HL-60 (cell line): ENCODE data around the gene GID4.

ENCODE experiments used
- DNase-seq, 2 experiments: peaks; one replicate each; pipeline ENCODE4 v3.0.0-alpha.2; 2010 to 2020; ENCODE audit warnings: low read depth in 1 of 2, low spot score in 1 of 2
- H3K27ac ChIP-seq: fragments of 250-450 bp; sonication (Bioruptor Pico); replicated peaks from 2 replicates; pipeline ENCODE4 v1.5.1; 2020; ENCODE audit warnings: mild to moderate bottlenecking, moderate library complexity
- H3K27me3 ChIP-seq: fragments of 250-450 bp; sonication (Bioruptor Pico); 2 replicates; pipeline ENCODE4 v1.5.1; 2021; ENCODE audit warnings: mild to moderate bottlenecking, moderate library complexity; ENCODE audit not compliant: insufficient read depth, poor library complexity, severe bottlenecking
- H3K4me3 ChIP-seq: replicated peaks from 2 replicates; pipeline ENCODE4 v1.5.1; 2011; ENCODE audit warnings: mild to moderate bottlenecking, control low read depth, low read length; ENCODE audit not compliant: insufficient read depth
- GABPA ChIP-seq: IDR thresholded peaks from 2 replicates; pipeline ENCODE4 v1.6.1; 2012; ENCODE audit warnings: low read depth
- POLR2AphosphoS5 ChIP-seq: IDR thresholded peaks from 2 replicates; pipeline ENCODE4 v1.6.1; 2012; ENCODE audit warnings: low read depth
- SPI1 ChIP-seq: IDR thresholded peaks from 2 replicates; pipeline ENCODE4 v1.6.1; 2012; ENCODE audit warnings: low read depth, mild to moderate bottlenecking, borderline replicate concordance
- TF ChIP-seq, protein P1 (sequence below): IDR thresholded peaks from one replicate; pipeline ENCODE4 v1.5.1; 2011; ENCODE audit warnings: low read length, control low read depth, inconsistent platforms; ENCODE audit not compliant: insufficient read depth
- TF ChIP-seq, protein P2 (sequence below): IDR thresholded peaks from 2 replicates; pipeline ENCODE4 v1.6.1; 2012; ENCODE audit warnings: low read depth; ENCODE audit not compliant: insufficient replicate concordance

Gene GID4

DNA sequence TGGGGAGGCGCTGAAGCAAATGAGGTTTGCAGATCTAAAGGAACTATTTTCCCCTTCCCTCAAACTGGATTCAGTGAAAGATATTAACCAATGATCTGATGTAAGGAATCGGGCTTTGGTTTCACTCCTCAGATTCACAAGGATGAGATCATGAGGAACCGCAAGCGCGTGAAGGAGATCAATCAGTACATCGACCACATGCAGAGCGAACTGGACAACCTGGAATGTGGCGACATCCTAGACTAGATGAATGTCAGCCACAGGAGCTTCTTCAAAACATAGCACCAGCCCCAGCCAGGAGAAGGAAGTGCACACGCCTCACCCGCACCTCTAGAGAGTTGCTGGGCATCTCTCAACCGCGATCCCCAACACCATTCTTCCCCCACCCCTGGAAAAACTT is 22.8 kb upstream of the GID4 start:
- TF ChIP-seq, protein P1, sequence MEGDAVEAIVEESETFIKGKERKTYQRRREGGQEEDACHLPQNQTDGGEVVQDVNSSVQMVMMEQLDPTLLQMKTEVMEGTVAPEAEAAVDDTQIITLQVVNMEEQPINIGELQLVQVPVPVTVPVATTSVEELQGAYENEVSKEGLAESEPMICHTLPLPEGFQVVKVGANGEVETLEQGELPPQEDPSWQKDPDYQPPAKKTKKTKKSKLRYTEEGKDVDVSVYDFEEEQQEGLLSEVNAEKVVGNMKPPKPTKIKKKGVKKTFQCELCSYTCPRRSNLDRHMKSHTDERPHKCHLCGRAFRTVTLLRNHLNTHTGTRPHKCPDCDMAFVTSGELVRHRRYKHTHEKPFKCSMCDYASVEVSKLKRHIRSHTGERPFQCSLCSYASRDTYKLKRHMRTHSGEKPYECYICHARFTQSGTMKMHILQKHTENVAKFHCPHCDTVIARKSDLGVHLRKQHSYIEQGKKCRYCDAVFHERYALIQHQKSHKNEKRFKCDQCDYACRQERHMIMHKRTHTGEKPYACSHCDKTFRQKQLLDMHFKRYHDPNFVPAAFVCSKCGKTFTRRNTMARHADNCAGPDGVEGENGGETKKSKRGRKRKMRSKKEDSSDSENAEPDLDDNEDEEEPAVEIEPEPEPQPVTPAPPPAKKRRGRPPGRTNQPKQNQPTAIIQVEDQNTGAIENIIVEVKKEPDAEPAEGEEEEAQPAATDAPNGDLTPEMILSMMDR, result no peak
- TF ChIP-seq GABPA, result no peak
- TF ChIP-seq SPI1, result no peak
- TF ChIP-seq POLR2AphosphoS5, result no peak
- TF ChIP-seq, protein P2, sequence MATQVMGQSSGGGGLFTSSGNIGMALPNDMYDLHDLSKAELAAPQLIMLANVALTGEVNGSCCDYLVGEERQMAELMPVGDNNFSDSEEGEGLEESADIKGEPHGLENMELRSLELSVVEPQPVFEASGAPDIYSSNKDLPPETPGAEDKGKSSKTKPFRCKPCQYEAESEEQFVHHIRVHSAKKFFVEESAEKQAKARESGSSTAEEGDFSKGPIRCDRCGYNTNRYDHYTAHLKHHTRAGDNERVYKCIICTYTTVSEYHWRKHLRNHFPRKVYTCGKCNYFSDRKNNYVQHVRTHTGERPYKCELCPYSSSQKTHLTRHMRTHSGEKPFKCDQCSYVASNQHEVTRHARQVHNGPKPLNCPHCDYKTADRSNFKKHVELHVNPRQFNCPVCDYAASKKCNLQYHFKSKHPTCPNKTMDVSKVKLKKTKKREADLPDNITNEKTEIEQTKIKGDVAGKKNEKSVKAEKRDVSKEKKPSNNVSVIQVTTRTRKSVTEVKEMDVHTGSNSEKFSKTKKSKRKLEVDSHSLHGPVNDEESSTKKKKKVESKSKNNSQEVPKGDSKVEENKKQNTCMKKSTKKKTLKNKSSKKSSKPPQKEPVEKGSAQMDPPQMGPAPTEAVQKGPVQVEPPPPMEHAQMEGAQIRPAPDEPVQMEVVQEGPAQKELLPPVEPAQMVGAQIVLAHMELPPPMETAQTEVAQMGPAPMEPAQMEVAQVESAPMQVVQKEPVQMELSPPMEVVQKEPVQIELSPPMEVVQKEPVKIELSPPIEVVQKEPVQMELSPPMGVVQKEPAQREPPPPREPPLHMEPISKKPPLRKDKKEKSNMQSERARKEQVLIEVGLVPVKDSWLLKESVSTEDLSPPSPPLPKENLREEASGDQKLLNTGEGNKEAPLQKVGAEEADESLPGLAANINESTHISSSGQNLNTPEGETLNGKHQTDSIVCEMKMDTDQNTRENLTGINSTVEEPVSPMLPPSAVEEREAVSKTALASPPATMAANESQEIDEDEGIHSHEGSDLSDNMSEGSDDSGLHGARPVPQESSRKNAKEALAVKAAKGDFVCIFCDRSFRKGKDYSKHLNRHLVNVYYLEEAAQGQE, result no peak
- H3K27ac ChIP-seq, result no peak overlapping the region

GRCh38 chr17:18017958-18018357 is 21.2 kb upstream of the GID4 start:
- Histone ChIP-seq H3K27me3 (no peaks in the 10 kb centered on the region), H3K4me3 (no peak overlapping the region), H3K27ac (no peak overlapping the region)
- TF ChIP-seq, protein P1, result no peak
- TF ChIP-seq, protein P2, result no peak
- no peak for TF ChIP-seq POLR2AphosphoS5
- no peak for TF ChIP-seq SPI1
- no peak for DNase-seq

More for the DNA sequence above, 22.8 kb upstream of the GID4 start:
- no peak for DNase-seq
- Histone ChIP-seq H3K4me3 (no peak overlapping the region), H3K27me3 (no peaks in the 10 kb centered on the region)

GRCh38 chr17:18018411-18018921 is 20.7 kb upstream of the GID4 start:
- no peak for DNase-seq
- no peak overlapping the region for H3K27ac ChIP-seq
- no peak overlapping the region for H3K4me3 ChIP-seq
- H3K27me3 ChIP-seq, result no peaks in the 10 kb centered on the region
- TF ChIP-seq, protein P1, result no peak
- TF ChIP-seq POLR2AphosphoS5 (no peak), GABPA (no peak), SPI1 (no peak)
- TF ChIP-seq, protein P2, result no peak
